Pancreas (tissue), 10 donors: Measurements from ENCODE around the gene AKAP12. TPM values are rescaled to one million over a fixed set of nuclear protein-coding genes. Genes with fewer than 3 reads are reported as not detected.

Source experiments
- ATAC-seq, 4 donors: fragments of 200-7000 bp; cut with Tn5 transposase; one replicate each; pipeline versions ENCODE4 v1.8.0 to v1.9.1; 2020; ENCODE audit warnings: mild to moderate bottlenecking in 4 of 4, moderate library complexity in 4 of 4
- DNase-seq, 6 donors: peaks; one replicate each; pipeline ENCODE4 v3.0.0-alpha.2; 2020
- FAIRE-seq: peaks from 2 replicates; lab custom pipeline; 2012; peaks lifted over from hg19 to GRCh38; lab: Jason Lieb, UNC
- H3K27ac ChIP-seq, 4 donors: fragments of 200-600 bp; sonication (generic); 1 replicate in 3 of 4; 2 replicates in 1 of 4; pipeline versions ENCODE4 v1.5.0 to v1.8.0; 2020
- H3K27me3 ChIP-seq, 4 donors: fragments of 200-600 bp; one replicate each; pipeline ENCODE4 v1.8.0; 2021
- H3K36me3 ChIP-seq, 3 donors: fragments of 200-600 bp; sonication (generic) in 1 of 3; one replicate each; pipeline versions ENCODE4 v1.5.0 to v1.8.0; 2020 to 2021
- H3K4me1 ChIP-seq, 3 donors: fragments of 200-600 bp; one replicate each; pipeline ENCODE4 v1.8.0; 2021
- H3K4me3 ChIP-seq, 4 donors: fragments of 200-600 bp; sonication (generic) in 2 of 4; one replicate each; pipeline versions ENCODE4 v1.5.0 to v1.8.0; 2020 to 2021
- H3K9me3 ChIP-seq, 4 donors: fragments of 200-600 bp; one replicate each; pipeline ENCODE4 v1.8.0; 2021
- WGBS, 2 donors: extraction: QIAGEN DNeasy Blood & Tissue Kit; methylation state at CpG; one replicate each; pipeline ENCODE4 v1.1.7; 2013; 5-methylcytosine and 5-hydroxymethylcytosine counted together
- intact Hi-C, 3 donors: fragments of 100-400 bp; cut with DNase I; formaldehyde crosslinking; loops; one replicate each; pipeline versions ENCODE4 v1.11.1 to v1.14.2; 2022
- polyA plus RNA-seq, 2 donors: library from polyadenylated mRNA; stranded (reverse); fragments of 200-250 nt; gene quantifications; one replicate each; pipeline ENCODE4 v1.2.3, GENCODE V29; 2013
- total RNA-seq, 6 donors: library from RNA; stranded (reverse); fragmentation: NEBNext Ultra II Directional in 4 of 6; extraction: Animal tissue kit (Norgen Biotek cat#: 25700) in 4 of 6; gene quantifications; one replicate each; pipeline versions ENCODE4 v1.2.1 to v1.2.4, GENCODE V29; 2021 to 2023
- TF ChIP-seq, protein P1 (sequence below), 4 donors: fragments of 200-600 bp; sonication (generic) in 3 of 4; IDR thresholded peaks; one replicate each; pipeline versions ENCODE4 v1.5.0 to v1.8.0; 2021; ENCODE audit warnings: antibody characterized with exemption in 4 of 4
- donor health status: healthy with polysubstance abuse.
- donor health status: DM: no; HTN: no; CAD: no; lungs with moderate emphysema.
- donor health status: DM: no; HTN: no; CAD: no.
- donor health status: control.
- donor health status: control.
- donor health status: Bipolar disorder and iron deficiency.
- donor health status: DM: yes; HTN: yes; CAD: no.
- donor health status: DM: no; HTN: no; CAD: no.
- donor health status: DM: no; HTN: no; CAD: no.
- donor health status: DM: yes; HTN: yes; CAD: no.

AKAP12 gene
- total and polyA plus RNA-seq, 8 donors = 2.4 to 13.2 (median 3.8) TPM

GRCh38 chr6:151293688-151294016 is 53.9 kb downstream of the AKAP12 start:
- FAIRE-seq (no peak), ATAC-seq (no peak), DNase-seq (no peak)
- TF ChIP-seq, protein P1, sequence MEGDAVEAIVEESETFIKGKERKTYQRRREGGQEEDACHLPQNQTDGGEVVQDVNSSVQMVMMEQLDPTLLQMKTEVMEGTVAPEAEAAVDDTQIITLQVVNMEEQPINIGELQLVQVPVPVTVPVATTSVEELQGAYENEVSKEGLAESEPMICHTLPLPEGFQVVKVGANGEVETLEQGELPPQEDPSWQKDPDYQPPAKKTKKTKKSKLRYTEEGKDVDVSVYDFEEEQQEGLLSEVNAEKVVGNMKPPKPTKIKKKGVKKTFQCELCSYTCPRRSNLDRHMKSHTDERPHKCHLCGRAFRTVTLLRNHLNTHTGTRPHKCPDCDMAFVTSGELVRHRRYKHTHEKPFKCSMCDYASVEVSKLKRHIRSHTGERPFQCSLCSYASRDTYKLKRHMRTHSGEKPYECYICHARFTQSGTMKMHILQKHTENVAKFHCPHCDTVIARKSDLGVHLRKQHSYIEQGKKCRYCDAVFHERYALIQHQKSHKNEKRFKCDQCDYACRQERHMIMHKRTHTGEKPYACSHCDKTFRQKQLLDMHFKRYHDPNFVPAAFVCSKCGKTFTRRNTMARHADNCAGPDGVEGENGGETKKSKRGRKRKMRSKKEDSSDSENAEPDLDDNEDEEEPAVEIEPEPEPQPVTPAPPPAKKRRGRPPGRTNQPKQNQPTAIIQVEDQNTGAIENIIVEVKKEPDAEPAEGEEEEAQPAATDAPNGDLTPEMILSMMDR (IDR thresholded peaks at IDR 0.05) = no peak
- Histone ChIP-seq H3K9me3 (no peaks in the 10 kb centered on the region), H3K27me3 (no peaks in the 10 kb centered on the region), H3K4me1 (no peaks in the 10 kb centered on the region), H3K4me3 (no peak overlapping the region), H3K27ac (no peak overlapping the region), H3K36me3 (no peaks in the 10 kb centered on the region)
- 67 to 74% methylated on average over 3 of the region's 3 CpGs for WGBS, 2 donors
- intact Hi-C loops = no loop called here

- H3K36me3 ChIP-seq = no peaks in the 10 kb centered on the region
- H3K27me3 ChIP-seq = no peaks in the 10 kb centered on the region
- 75 to 85% methylated on average over 6 of the region's 6 CpGs for WGBS, 2 donors
- intact Hi-C loops = no loop called here
- DNase-seq (no peak), FAIRE-seq (no peak), ATAC-seq (no peak)
- no peak overlapping the region for H3K4me3 ChIP-seq
- H3K9me3 ChIP-seq = no peaks in the 10 kb centered on the region
- H3K27ac ChIP-seq = no peak overlapping the region
- TF ChIP-seq, protein P1 (IDR thresholded peaks at IDR 0.05) = no peak
- H3K4me1 ChIP-seq = no peaks in the 10 kb centered on the region
Observed at GRCh38 chr6:151294561-151295101, 54.9 kb downstream of the AKAP12 start.

- no peak overlapping the region for H3K4me3 ChIP-seq
- DNase-seq (no peak), FAIRE-seq (no peak), ATAC-seq (no peak)
- H3K27ac ChIP-seq = no peak overlapping the region
- no peaks in the 10 kb centered on the region for H3K4me1 ChIP-seq
- no peaks in the 10 kb centered on the region for H3K27me3 ChIP-seq
- intact Hi-C loops = no loop called here
- 72 to 77% methylated on average over 6 of the region's 6 CpGs for WGBS, 2 donors
- no peaks in the 10 kb centered on the region for H3K36me3 ChIP-seq
- TF ChIP-seq, protein P1 (IDR thresholded peaks at IDR 0.05) = no peak
- H3K9me3 ChIP-seq = no peaks in the 10 kb centered on the region
Observed at GRCh38 chr6:151297886-151298285, 58.1 kb downstream of the AKAP12 start.

DNA sequence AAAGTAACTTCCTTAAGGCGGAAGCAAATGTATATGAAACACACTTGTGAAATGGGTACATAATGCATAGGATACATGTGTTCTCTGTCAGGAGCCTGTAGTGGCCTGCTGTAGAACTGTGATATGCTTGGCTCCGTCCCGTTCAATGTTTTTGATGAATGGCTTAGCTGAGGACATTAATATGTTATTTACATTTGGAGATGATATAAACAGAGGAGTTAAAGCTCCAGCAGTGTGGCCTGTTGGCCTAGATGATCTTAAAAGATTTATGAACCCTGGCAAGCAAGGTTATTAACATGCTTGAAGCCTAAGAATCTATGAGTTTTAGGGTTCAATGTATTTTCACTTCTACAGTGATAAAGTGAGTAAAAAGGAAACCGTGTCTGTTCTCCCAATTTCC is 59.2 kb downstream of the AKAP12 start:
- H3K27ac ChIP-seq = no peak overlapping the region
- intact Hi-C loops = no loop called here
- FAIRE-seq (no peak), DNase-seq (no peak), ATAC-seq (no peak)
- TF ChIP-seq, protein P1 (IDR thresholded peaks at IDR 0.05) = no peak
- H3K9me3 ChIP-seq = no peaks in the 10 kb centered on the region
- H3K4me3 ChIP-seq = no peak overlapping the region
- H3K4me1 ChIP-seq = no peaks in the 10 kb centered on the region
- WGBS, 2 donors = 83 to 85% methylated on average over 4 of the region's 4 CpGs
- H3K36me3 ChIP-seq = no peaks in the 10 kb centered on the region
- no peaks in the 10 kb centered on the region for H3K27me3 ChIP-seq

DNA sequence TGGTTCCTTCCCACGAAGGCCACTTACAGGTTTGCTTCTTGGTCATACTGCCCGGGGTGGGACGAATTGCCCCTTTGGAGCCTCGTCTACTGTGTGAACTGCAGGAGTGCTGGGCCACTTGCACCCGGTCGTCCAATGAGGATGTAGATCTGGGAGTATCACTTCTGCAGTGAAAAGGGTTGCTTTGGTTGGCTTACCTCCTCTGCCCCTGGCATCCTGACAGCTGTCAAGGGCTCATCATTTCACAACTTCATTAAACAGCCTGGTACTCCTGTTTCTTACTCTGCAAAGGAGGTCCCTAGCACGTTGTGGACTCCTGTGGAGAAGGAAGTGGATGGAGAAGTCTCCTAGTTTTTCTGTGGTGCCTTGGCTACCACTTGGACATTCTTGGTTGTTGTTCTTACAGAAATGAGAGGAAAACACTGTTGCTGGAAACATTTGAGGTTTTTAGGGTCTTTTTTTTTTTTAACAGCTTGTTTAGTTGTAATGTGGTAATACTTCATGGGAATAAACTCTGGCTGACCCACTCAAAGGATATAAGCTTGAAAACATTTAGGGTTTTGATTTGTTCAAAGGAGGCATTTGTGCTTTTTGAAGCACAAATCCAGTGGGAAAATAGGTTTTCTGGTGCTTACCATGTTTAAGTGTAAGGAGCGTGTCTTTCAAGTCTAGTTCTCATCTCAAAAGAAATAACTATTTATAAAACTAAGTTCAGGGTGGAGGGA is 60.7 kb downstream of the AKAP12 start:
- 68 to 71% methylated on average over 8 of the region's 8 CpGs for WGBS, 2 donors
- ATAC-seq (no peak), FAIRE-seq (no peak), DNase-seq (no peak)
- TF ChIP-seq, protein P1 (IDR thresholded peaks at IDR 0.05) = no peak
- no peaks in the 10 kb centered on the region for H3K9me3 ChIP-seq
- no peaks in the 10 kb centered on the region for H3K27me3 ChIP-seq
- intact Hi-C loops = no loop called here
- no peaks in the 10 kb centered on the region for H3K36me3 ChIP-seq
- H3K27ac ChIP-seq = no peak overlapping the region
- H3K4me3 ChIP-seq = no peak overlapping the region
- H3K4me1 ChIP-seq = no peaks in the 10 kb centered on the region
